GM10266 (cell line): ENCODE data around the gene AQP12A.
"Not testable (repeated sequence)": the region's sequence is repeated elsewhere in the genome, so short reads cannot be mapped to it uniquely, and the experiment has no call there.

Experiments
- DNase-seq: peaks from one replicate; pipeline ENCODE4 v3.0.0; 2012; ENCODE audit errors: extremely low spot score
- TF ChIP-seq, protein P1 (sequence below): IDR thresholded peaks from 2 replicates; pipeline ENCODE4 v1.5.1; 2012; ENCODE audit warnings: mild to moderate bottlenecking, low read depth; ENCODE audit not compliant: control insufficient read depth, insufficient read depth; ENCODE audit errors: missing control alignments

The AQP12A gene, protein sequence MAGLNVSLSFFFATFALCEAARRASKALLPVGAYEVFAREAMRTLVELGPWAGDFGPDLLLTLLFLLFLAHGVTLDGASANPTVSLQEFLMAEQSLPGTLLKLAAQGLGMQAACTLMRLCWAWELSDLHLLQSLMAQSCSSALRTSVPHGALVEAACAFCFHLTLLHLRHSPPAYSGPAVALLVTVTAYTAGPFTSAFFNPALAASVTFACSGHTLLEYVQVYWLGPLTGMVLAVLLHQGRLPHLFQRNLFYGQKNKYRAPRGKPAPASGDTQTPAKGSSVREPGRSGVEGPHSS

DNA sequence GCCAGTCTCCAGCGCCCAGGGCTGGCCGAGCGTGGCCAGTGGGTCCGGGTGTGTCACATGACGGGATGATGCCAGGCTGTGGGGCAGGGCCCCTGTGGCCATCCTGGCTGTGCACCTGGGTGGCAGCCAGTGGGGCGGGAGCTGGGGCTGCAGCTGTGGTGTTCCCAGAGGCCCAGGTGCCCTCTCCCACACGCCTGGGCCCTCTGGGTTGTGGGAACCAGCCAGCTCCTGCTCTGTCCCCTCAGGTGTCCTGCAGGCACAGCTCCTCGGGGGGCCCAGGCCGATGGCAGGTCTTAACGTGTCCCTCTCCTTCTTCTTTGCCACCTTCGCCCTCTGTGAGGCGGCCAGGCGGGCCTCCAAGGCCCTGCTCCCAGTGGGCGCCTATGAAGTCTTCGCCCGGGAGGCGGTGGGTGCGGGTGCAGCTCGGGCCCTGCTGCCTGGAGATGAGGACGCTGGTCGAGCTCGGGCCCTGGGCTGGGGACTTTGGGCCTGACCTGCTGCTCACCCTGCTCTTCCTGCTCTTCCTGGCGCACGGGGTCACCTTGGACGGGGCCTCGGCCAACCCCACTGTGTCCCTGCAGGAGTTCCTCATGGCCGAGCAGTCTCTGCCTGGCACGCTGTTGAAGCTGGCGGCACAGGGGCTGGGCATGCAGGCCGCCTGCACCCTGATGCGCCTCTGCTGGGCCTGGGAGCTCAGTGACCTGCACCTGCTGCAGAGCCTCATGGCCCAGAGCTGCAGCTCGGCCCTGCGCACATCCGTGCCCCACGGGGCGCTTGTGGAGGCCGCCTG lies at the start of gene AQP12A:
Gene AQP12A (plus strand): TSS at position 236 of the 790 bp plus-strand sequence. CDS start 48 bp downstream, at position 284.
- DNase-seq = not testable (repeated sequence)

DNA sequence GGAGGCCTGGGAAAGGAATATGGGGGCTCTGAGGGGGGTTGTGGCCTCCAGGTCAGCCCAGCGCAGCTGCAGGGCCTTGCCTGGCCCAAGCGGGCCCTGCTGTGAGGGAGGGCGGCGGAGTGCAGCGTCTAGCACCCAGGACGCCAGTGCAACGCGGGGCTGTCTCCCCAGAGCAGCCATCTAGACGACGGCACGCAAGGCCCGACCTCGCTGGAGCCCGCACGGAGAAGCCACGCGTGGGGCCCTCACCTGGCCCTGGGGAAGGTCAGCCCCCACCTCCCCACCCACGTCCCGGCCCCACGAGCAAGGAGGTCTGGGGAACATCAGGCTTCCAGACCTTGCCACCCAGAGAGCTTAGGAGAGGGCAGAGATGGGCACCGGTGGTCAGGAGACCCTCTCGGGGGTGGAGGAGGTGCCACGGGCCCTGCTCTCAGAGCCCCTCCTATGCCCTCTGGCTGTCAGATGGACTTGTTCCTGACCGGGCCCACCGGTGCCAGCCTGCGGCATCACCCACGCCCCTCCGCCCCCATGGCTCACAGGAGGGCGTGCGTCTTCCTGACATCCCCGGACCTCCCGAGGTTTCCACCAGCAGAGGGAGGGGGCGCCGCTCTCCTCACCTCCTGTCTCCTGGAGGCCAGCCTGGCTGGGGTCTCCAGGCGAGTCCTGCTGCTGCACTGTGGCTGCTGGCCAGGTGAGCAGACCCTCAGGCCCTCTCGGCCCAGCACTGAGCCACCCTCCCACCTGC lies 49.4 kb upstream of the AQP12A start:
- TF ChIP-seq, protein P1, sequence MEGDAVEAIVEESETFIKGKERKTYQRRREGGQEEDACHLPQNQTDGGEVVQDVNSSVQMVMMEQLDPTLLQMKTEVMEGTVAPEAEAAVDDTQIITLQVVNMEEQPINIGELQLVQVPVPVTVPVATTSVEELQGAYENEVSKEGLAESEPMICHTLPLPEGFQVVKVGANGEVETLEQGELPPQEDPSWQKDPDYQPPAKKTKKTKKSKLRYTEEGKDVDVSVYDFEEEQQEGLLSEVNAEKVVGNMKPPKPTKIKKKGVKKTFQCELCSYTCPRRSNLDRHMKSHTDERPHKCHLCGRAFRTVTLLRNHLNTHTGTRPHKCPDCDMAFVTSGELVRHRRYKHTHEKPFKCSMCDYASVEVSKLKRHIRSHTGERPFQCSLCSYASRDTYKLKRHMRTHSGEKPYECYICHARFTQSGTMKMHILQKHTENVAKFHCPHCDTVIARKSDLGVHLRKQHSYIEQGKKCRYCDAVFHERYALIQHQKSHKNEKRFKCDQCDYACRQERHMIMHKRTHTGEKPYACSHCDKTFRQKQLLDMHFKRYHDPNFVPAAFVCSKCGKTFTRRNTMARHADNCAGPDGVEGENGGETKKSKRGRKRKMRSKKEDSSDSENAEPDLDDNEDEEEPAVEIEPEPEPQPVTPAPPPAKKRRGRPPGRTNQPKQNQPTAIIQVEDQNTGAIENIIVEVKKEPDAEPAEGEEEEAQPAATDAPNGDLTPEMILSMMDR = no peak
- DNase-seq = no peak

DNA sequence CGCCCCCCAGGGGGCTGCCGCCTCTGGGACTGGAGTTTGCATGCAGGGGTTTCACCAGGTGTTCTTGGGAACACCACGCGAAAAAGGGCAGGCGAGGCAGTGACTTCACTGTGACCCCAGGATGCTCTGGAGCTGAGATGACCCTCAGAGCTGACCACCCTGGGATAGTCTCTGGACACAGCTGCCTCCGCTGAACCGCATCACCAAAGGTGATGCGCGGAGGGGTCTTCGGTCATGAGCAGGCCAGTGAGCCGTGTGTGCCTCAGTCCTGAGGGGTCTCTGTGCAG lies 48.9 kb upstream of the AQP12A start:
- TF ChIP-seq, protein P1 = no peak
- DNase-seq = peak; percentile 15

DNA sequence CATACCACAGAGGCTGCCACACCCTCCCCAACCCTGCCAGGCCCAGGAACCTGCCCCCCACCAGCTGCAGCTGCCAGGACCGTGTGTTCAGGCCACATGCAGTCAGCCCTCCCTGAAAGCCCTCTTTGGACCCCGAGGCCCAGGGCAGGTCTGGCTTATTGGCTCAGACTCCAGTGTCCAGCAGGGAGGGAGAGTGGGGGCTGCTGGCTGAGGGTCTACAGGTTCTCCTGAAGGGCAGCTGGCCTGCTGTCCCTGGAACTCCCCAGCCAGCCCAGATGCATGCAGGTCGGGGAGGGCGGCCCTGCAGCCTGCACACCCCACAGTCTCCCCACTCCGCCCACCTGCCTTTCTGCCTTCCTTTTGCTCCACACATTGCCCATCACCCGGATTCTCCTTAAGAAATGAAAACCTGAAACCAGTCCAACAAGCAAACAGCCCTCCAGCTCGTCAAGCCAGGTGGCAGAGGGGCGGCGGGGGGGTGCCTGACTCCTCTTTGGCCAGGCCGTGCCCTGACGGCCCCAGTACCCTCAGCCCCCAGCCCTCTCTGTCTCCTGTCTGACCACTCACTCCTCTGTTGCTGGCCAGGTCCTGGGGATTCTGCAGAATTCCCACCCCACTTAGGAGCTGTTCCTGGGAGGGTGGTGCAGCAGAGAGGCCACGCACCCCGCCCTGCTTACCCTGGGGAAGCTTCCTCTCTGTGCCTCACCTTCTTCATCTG lies 48.4 kb upstream of the AQP12A start:
- DNase-seq = no peak
- TF ChIP-seq, protein P1 = no peak

DNA sequence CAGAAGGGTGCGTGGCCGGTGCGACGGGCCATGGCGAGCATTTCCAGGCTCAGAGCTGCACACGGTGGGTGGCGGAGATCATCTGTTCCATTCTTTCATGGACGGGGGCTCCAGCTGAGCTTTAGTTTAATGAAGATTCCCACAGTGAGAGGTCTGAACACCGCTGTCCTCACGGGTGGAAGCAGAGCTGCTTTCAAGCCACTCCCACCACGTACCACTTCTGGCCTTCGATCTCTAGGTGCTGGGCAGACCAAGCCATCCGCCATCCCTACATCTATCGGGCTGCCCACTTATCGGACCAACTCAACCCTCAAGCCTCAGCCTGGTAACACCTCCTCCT lies 47.9 kb upstream of the AQP12A start:
- no peak for DNase-seq
- TF ChIP-seq, protein P1 = no peak

DNA sequence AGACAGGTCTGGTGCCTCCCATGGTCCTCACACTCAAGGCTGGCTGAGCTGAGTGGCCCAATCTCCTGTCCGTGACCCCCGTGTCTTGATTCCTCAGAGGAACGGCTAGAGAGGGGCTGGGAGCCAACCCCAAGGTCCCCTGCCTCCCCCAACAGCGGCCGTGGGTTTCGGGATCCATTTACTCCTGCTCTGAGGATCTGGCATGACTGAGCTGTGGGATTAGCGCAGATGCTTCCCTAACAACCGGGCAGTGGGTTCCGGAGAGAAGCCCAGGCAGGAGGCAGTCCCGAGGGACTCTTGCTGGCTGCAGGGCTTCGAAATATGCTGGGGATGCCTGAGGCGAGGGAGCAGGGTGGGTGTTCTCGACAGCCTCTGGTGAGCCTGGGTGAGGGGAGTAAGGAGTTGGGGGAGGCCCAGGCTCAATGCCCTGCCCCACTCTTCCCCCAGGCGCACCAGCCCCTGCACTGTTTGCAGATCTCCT lies 47.5 kb upstream of the AQP12A start:
- TF ChIP-seq, protein P1 = no peak
- peak; percentile 20 for DNase-seq

DNA sequence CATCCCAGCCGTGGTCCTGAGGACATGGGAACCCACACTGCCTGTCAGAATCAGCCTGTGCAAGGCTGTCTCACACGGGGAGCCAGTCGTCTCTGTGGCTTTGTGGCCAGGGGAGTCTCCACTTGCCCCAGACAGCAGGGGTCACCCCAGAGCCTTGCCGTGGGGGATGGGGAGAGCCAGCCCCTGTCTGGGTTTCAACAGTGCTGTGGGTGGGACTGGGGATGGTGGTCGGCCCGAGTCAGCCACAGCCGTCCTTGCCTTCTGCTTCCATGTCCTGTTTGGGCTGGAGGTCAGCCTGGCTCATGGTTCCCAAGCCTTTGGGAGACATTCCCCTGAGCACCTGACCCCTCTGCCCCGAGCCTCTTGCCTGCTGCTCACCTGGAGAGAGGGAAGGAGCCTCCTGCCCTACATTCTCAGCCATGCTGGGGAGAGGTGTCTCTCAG lies 46.8 kb upstream of the AQP12A start:
- peak; percentile 24 for DNase-seq

More for the DNA sequence above, 46.8 kb upstream of the AQP12A start:
- TF ChIP-seq, protein P1 = no peak
